NCI-H2171 (cell line): ENCODE data around the gene SNTB2.

ENCODE experiments used
- DNase-seq: peaks from one replicate; lab custom pipeline; 2025; lab: John Stamatoyannopoulos, UW

Gene SNTB2

GRCh38 chr16:69180011-69180338, 7.0 kb upstream of the SNTB2 start:
- DNase-seq = no peak

- peak; percentile 78 for DNase-seq
Measured at GRCh38 chr16:69182730-69183416, 4.1 kb upstream of the SNTB2 start.

- DNase-seq = peak; percentile 41
Measured at GRCh38 chr16:69187446-69188235, 677 bp downstream of the SNTB2 start.

- DNase-seq = no peak
Measured at GRCh38 chr16:69188236-69188549, 1.2 kb downstream of the SNTB2 start.

GRCh38 chr16:69188716-69189115, 1.8 kb downstream of the SNTB2 start:
- DNase-seq = no peak

DNA sequence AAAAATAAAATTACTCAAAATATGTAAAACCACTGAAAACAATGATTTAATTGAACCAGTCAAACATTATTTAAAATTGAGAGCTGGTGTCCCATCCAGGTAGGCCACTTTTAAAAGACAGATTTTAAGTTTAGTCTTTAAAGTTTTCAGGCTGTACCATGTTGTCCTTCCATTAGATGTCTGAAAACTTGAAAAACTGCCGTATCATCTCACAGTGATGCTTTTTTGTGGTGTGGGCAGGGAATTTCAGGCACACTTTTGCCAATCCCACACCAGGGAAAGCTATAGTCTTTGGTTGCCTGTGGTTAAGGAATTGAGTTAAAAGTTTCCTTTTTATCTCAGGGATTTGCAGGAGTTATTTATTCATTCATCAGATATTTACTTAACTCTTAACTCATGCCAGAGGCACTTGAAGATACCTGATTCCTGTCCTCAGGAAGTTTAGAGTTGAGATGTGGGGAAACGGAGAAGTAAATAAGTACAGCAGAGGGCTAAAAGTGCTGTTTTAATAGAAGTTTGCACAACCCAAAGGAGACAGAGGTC, 3.2 kb downstream of the SNTB2 start:
- no peak for DNase-seq

- DNase-seq = no peak
Measured at GRCh38 chr16:69190598-69190997, 3.6 kb downstream of the SNTB2 start.

GRCh38 chr16:69191136-69191535, 4.2 kb downstream of the SNTB2 start:
- no peak for DNase-seq

DNA sequence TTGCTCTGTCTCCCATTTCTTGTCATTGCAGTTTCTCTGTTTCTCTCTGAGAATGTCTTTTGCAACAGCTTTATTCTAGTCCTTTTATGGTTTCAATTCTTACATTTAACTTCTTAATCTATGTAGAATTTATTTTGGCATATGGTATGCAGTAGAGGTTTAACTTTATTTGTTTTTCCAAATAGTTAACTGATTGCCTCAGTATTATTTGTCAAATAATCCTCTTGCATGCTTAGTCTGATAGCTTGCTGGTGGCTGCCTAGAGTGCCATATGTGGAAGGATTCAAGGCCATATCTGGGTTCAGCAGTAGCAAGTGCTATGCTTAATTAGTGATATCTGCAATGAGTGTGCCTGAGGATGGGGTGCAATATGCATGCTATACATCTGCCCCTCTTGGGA, 6.9 kb downstream of the SNTB2 start:
- no peak for DNase-seq

- no peak for DNase-seq
Measured at GRCh38 chr16:69194488-69194887, 7.5 kb downstream of the SNTB2 start.

DNA sequence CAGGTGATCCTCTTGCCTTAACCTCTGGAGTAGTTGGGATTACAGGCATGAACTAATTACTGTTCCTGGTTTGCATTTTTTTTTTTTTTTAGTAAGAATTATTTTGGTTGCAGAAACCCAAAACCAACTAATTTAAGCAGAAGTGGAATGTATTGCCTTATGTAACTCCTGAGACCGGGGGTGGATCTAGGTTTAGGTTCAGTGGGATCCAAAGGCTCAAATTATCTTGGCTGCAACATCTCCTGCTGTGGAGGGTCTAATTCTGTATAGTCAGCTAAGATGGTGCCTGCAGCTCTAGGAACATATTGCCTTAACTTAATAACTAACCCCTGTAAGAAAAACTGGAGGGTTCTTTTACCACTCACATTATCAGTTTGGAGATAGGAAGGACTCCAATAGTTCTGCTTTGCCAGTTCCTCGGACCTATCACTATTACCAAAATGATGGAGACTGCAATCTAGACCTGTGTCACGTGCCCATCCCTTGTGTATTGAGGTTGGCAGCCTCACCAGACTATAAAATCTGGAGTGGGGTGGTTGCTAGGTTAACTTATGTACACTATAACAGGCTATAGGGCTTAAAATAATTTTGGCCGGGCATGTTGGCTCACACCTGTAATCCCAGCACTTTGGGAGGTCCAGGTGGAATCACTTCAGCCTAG, 8.5 kb downstream of the SNTB2 start:
- DNase-seq = no peak

GRCh38 chr16:69197573-69197972, 10.6 kb downstream of the SNTB2 start:
- no peak for DNase-seq

GRCh38 chr16:69199382-69199781, 12.4 kb downstream of the SNTB2 start:
- no peak for DNase-seq

- DNase-seq = no peak
Measured at GRCh38 chr16:69201291-69201690, 14.3 kb downstream of the SNTB2 start.

GRCh38 chr16:69201787-69202186, 14.8 kb downstream of the SNTB2 start:
- no peak for DNase-seq

GRCh38 chr16:69204172-69204571, 17.2 kb downstream of the SNTB2 start:
- no peak for DNase-seq

- no peak for DNase-seq
Measured at GRCh38 chr16:69209735-69210134, 22.8 kb downstream of the SNTB2 start.

DNA sequence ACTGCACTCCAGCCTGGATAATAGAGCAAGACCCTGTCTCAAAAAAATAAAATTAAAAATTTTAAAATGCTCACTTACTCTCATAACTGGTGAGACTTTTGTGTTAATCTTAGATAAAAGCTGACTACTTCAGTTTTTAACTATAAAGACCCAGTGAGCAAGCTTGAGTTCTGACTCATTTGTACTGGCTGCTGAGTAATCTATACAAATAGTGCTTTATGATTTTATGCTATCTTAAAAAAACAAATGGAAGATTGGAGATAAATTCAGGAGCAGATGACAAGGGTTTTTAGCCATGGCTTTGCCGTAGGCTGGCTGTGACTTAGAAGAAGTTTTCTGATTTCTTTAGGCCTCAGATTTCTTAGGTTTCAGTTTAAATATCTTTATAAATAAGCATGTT, 30.5 kb downstream of the SNTB2 start:
- no peak for DNase-seq

DNA sequence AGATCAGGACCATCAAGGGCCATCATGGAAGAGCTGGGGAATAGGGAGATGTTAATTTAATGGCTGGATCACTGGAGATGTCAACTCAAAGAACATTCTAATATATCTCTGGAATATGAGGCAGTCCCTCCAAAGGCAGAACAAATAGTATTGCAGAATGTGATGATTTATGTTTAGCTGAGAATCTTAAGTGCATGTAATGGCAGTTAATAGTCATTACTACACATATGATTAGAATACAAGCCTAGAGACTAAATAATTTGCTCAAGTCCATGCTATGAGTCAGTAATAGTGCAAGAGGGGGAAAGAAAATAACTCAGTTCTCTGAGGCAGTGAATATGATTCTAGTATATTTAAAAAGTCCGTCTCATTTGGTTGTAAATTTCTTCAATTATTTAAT, 32.3 kb downstream of the SNTB2 start:
- no peak for DNase-seq

DNA sequence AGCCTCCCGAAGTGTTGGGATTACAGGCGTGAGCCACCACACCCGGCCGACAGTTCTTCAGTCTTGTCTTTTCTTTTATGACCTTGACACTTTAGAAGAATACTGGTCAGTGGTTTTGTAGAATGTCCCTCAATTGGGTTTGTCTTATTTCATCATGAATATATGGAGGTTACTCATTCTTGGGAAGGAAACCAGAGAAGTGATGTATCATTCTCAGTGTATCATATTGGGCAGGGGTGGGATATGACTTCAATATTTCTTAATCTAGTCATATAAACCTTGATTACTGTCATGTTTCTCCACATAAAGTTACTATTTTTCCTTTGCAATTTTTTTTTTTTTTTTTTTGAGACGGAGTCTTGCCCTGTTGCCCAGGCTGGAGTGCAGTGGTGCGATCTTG, 36.9 kb downstream of the SNTB2 start:
- DNase-seq = no peak

GRCh38 chr16:69225121-69225520, 38.2 kb downstream of the SNTB2 start:
- DNase-seq = no peak

GRCh38 chr16:69233124-69233523, 46.2 kb downstream of the SNTB2 start:
- no peak for DNase-seq

DNA sequence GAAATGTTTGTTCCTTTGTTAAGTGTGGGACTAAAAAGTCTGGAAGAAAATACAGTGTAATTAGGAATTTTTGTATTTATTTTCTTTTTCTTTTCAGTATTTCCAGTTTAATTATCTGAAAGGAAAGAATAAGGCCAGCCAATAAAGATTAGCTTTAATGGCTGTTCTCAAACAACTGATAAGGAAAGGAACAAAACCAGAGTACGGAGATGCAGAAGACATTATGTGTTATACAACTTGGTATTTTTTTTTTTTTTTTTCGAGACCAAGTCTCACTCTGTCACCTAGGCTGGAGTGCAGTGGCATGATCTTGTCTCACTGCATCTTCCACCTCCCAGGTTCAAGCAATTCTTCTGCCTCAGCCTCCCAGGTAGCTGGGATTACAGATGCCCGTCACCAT, 47.5 kb downstream of the SNTB2 start:
- DNase-seq = no peak
